GM10266 (cell line): Measurements from ENCODE around the gene TNNT3.

Experiments used
- DNase-seq: peaks from one replicate; pipeline ENCODE4 v3.0.0; 2012; ENCODE audit errors: extremely low spot score
- TF ChIP-seq, protein P1 (sequence below): IDR thresholded peaks from 2 replicates; pipeline ENCODE4 v1.5.1; 2012; ENCODE audit warnings: mild to moderate bottlenecking, low read depth; ENCODE audit not compliant: control insufficient read depth, insufficient read depth; ENCODE audit errors: missing control alignments

The TNNT3 gene

GRCh38 chr11:1918436-1919315, 827 bp upstream of the TNNT3 start:
- TF ChIP-seq, protein P1, sequence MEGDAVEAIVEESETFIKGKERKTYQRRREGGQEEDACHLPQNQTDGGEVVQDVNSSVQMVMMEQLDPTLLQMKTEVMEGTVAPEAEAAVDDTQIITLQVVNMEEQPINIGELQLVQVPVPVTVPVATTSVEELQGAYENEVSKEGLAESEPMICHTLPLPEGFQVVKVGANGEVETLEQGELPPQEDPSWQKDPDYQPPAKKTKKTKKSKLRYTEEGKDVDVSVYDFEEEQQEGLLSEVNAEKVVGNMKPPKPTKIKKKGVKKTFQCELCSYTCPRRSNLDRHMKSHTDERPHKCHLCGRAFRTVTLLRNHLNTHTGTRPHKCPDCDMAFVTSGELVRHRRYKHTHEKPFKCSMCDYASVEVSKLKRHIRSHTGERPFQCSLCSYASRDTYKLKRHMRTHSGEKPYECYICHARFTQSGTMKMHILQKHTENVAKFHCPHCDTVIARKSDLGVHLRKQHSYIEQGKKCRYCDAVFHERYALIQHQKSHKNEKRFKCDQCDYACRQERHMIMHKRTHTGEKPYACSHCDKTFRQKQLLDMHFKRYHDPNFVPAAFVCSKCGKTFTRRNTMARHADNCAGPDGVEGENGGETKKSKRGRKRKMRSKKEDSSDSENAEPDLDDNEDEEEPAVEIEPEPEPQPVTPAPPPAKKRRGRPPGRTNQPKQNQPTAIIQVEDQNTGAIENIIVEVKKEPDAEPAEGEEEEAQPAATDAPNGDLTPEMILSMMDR = peak; percentile 26
- DNase-seq = peak; percentile 46

- DNase-seq = peak; percentile 20
- TF ChIP-seq, protein P1 = no peak
Measured at GRCh38 chr11:1920128-1920908, 815 bp downstream of the TNNT3 start.

GRCh38 chr11:1920909-1921573, 1.5 kb downstream of the TNNT3 start:
- peak; percentile 40 for DNase-seq
- TF ChIP-seq, protein P1 = no peak

DNA sequence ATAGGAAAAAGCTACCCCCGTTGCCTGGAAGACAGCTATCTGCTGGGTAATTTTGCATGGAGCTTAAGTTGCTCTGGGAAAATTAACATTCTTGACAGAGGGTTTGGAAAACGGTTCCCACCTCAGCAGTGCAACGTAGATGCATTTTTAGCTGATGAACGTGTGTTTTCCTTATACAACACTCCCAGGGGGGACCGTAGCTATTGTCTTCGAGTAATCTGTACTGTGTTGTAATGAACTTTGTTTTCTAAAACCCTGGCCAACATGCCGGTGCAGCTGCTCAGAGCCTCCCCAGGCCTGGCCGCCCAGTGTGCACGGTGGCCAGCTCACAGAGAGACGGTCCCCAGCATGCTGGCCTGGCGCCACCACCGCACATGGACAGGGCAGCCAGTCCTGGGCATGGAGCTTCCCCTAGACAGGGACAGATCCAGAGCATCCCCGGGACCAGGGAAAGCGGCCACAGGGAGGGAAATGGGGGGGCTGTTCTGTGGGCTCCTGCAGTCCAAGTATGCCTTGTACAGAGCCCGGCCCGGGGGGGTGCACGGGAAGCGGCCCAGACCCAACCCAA, 2.2 kb downstream of the TNNT3 start:
- DNase-seq = no peak
- TF ChIP-seq, protein P1 = no peak

DNA sequence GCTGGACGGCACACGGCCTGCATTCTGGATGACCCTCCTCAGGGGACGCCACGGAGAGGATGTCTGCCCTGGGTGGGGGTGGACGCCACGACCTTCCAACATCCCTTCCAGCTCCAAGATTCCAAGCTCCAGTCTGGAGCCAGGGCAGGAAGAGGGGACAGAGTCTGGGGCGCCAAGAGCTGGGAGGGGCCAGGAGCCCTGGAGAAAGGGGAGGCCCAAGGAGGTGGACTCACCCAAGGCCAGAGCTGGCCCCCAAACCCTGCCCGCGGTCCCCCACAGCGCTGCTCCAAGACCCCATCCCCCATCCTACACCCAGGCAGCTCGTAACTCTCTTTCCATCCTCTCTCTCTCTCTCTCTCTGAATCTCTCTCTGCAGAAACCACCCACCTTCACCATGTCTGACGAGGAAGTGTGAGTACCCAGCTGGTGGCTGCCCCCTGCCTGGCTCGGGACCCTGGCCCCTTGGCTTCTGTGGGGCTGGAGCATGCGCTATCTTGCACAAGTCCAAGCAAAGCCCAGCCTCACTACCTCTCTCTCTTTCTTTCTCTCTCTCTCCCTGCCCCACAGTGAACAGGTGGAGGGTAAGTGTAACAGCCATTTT, 3.1 kb downstream of the TNNT3 start:
- TF ChIP-seq, protein P1 = no peak
- DNase-seq = no peak

GRCh38 chr11:1923201-1923956, 3.9 kb downstream of the TNNT3 start:
- TF ChIP-seq, protein P1 = no peak
- no peak for DNase-seq
